HG03521 (cell line): ENCODE measurements around the gene GPR143.
"Not testable (repeated sequence)": the region's sequence is repeated elsewhere in the genome, so short reads cannot be mapped to it uniquely, and the experiment has no call there.

Source experiments
- ATAC-seq: cut with Tn5 transposase; IDR thresholded peaks from one replicate; pipeline ENCODE4 v1.9.1; 2021; ENCODE audit warnings: mild to moderate bottlenecking, moderate library complexity; ENCODE audit not compliant: unreplicated experiment

The GPR143 gene

GRCh38 chrX:9765737-9766097 is at the start of gene GPR143:
Gene GPR143 (minus strand): TSS chrX:9765847. CDS start chrX:9765817, 30 bp downstream.
- no peak for ATAC-seq

GRCh38 chrX:9811086-9811485 is 45.4 kb upstream of the GPR143 start:
- not testable (repeated sequence) for ATAC-seq

GRCh38 chrX:9809876-9810275 is 44.2 kb upstream of the GPR143 start:
- ATAC-seq: not testable (repeated sequence)

- ATAC-seq: no peak
Measured at GRCh38 chrX:9807355-9808182, 41.9 kb upstream of the GPR143 start.

- ATAC-seq: no peak
Measured at GRCh38 chrX:9805956-9806355, 40.3 kb upstream of the GPR143 start.

GRCh38 chrX:9804444-9804843 is 38.8 kb upstream of the GPR143 start:
- no peak for ATAC-seq

GRCh38 chrX:9802737-9803136 is 37.1 kb upstream of the GPR143 start:
- ATAC-seq: no peak

GRCh38 chrX:9797384-9798360 is 32.0 kb upstream of the GPR143 start:
- ATAC-seq: no peak

GRCh38 chrX:9794495-9794894 is 28.8 kb upstream of the GPR143 start:
- ATAC-seq: no peak

GRCh38 chrX:9790866-9791265 is 25.2 kb upstream of the GPR143 start:
- ATAC-seq: no peak

- no peak for ATAC-seq
Measured at GRCh38 chrX:9789555-9789954, 23.9 kb upstream of the GPR143 start.

GRCh38 chrX:9788911-9789310 is 23.3 kb upstream of the GPR143 start:
- ATAC-seq: no peak

GRCh38 chrX:9786798-9787635 is 21.4 kb upstream of the GPR143 start:
- ATAC-seq: no peak

- no peak for ATAC-seq
Measured at GRCh38 chrX:9785944-9786797, 20.5 kb upstream of the GPR143 start, which contains the start of gene SHROOM2. Gene SHROOM2 (plus strand): TSS chrX:9786429. CDS start chrX:9786546, 117 bp downstream.

GRCh38 chrX:9785254-9785943 is 19.8 kb upstream of the GPR143 start:
- ATAC-seq: no peak

- no peak for ATAC-seq
Measured at GRCh38 chrX:9784332-9784731, 18.7 kb upstream of the GPR143 start.

- ATAC-seq: no peak
Measured at GRCh38 chrX:9781941-9782340, 16.3 kb upstream of the GPR143 start.

- no peak for ATAC-seq
Measured at GRCh38 chrX:9775930-9776329, 10.3 kb upstream of the GPR143 start.

GRCh38 chrX:9772943-9773342 is 7.3 kb upstream of the GPR143 start:
- no peak for ATAC-seq
